Skeletal muscle tissue (tissue), 4 donors: ENCODE data around the gene SMIM20. TPM values are rescaled to one million over a fixed set of nuclear protein-coding genes. Genes with fewer than 3 reads are reported as not detected.
"Not testable (repeated sequence)": the region's sequence is repeated elsewhere in the genome, so short reads cannot be mapped to it uniquely, and the experiment has no call there.

ENCODE experiments used
- H3K27ac ChIP-seq: one replicate; pipeline ENCODE4 v1.7.0; 2013; ENCODE audit warnings: mild to moderate bottlenecking, low read depth, low read length, inconsistent platforms
- H3K27me3 ChIP-seq, 3 donors: one replicate each; pipeline ENCODE4 v1.7.0; 2013; ENCODE audit warnings: low read length in 3 of 3; ENCODE audit not compliant: control insufficient read depth in 3 of 3, insufficient read depth in 3 of 3
- H3K36me3 ChIP-seq, 3 donors: one replicate each; pipeline ENCODE4 v1.7.0; 2013; ENCODE audit warnings: low read length in 3 of 3; ENCODE audit not compliant: control insufficient read depth in 3 of 3, insufficient read depth in 3 of 3
- H3K4me1 ChIP-seq, 3 donors: one replicate each; pipeline ENCODE4 v1.7.0; 2013; ENCODE audit warnings: low read length in 3 of 3, mild to moderate bottlenecking in 3 of 3; ENCODE audit not compliant: control insufficient read depth in 3 of 3, insufficient read depth in 3 of 3
- H3K4me3 ChIP-seq, 3 donors: one replicate each; pipeline ENCODE4 v1.7.0; 2013; ENCODE audit warnings: low read length in 3 of 3
- H3K9ac ChIP-seq, 3 donors: one replicate each; pipeline ENCODE4 v1.7.0; 2013; ENCODE audit warnings: low read length in 3 of 3, mild to moderate bottlenecking in 3 of 3, moderate library complexity in 2 of 3, low read depth in 1 of 3
- H3K9me3 ChIP-seq, 3 donors: one replicate each; pipeline ENCODE4 v1.7.0; 2013; ENCODE audit warnings: low read length in 3 of 3; ENCODE audit not compliant: control insufficient read depth in 3 of 3
- total RNA-seq: library from RNA; depleted of rRNA; stranded (reverse); fragments of >200 nt; gene quantifications from one replicate; pipeline ENCODE4 v1.2.3, GENCODE V29; 2014
- donor health status: Osteomylitis.

The SMIM20 gene
- total RNA-seq, 1 donor from 2014 or later = 27.1 TPM

GRCh38 chr4:25906113-25906512 is 7.9 kb upstream of the SMIM20 start:
- not testable (repeated sequence) for H3K36me3 ChIP-seq, H3K4me3 ChIP-seq, H3K27ac ChIP-seq, H3K4me1 ChIP-seq, H3K9me3 ChIP-seq, H3K27me3 ChIP-seq, H3K9ac ChIP-seq

- Histone ChIP-seq H3K9ac (peak overlapping the region in 1 of 3 donors; percentile 13), H3K4me1 (peaks cover 4 to 7% (median 5%) of the 10 kb centered on the region in 3 donors), H3K9me3 (no peaks in the 10 kb centered on the region), H3K4me3 (no peak overlapping the region), H3K27me3 (no peaks in the 10 kb centered on the region), H3K27ac (no peak overlapping the region), H3K36me3 (no peaks in the 10 kb centered on the region)
Measured at GRCh38 chr4:25908491-25908901, 5.5 kb upstream of the SMIM20 start.

GRCh38 chr4:25911356-25911755 is 2.7 kb upstream of the SMIM20 start:
- Histone ChIP-seq H3K9ac (no peak overlapping the region), H3K27me3 (no peaks in the 10 kb centered on the region), H3K36me3 (peaks cover 0 to 2% (median 0%) of the 10 kb centered on the region in 3 donors), H3K9me3 (no peaks in the 10 kb centered on the region), H3K4me1 (peaks cover 11 to 22% (median 17%) of the 10 kb centered on the region in 3 donors), H3K4me3 (no peak overlapping the region), H3K27ac (no peak overlapping the region)

GRCh38 chr4:25913056-25913850 is 767 bp upstream of the SMIM20 start:
- Histone ChIP-seq H3K4me3 (peak overlapping the region; percentile 82 to 91 (median 88)), H3K36me3 (peaks cover 0 to 2% (median 0%) of the 10 kb centered on the region in 3 donors), H3K27ac (peak overlapping the region; percentile 48), H3K27me3 (no peaks in the 10 kb centered on the region), H3K9me3 (no peaks in the 10 kb centered on the region), H3K9ac (peak overlapping the region; percentile 79 to 86 (median 79)), H3K4me1 (peaks cover 11 to 22% (median 17%) of the 10 kb centered on the region in 3 donors)

GRCh38 chr4:25914670-25915352 is 791 bp downstream of the SMIM20 start:
- Histone ChIP-seq H3K4me1 (peaks cover 11 to 22% (median 17%) of the 10 kb centered on the region in 3 donors), H3K36me3 (peaks cover 0 to 2% (median 0%) of the 10 kb centered on the region in 3 donors), H3K9ac (peak overlapping the region; percentile 60 to 95 (median 73)), H3K9me3 (no peaks in the 10 kb centered on the region), H3K27me3 (no peaks in the 10 kb centered on the region), H3K4me3 (peak overlapping the region; percentile 67 to 98 (median 92)), H3K27ac (peak overlapping the region; percentile 80)

- H3K9me3 ChIP-seq = no peaks in the 10 kb centered on the region
- peaks cover 13 to 25% (median 17%) of the 10 kb centered on the region in 3 donors for H3K4me1 ChIP-seq
- H3K27ac ChIP-seq = peak overlapping the region; percentile 80
- peak overlapping the region; percentile 67 to 98 (median 92) for H3K4me3 ChIP-seq
- no peaks in the 10 kb centered on the region for H3K27me3 ChIP-seq
- H3K9ac ChIP-seq = peak overlapping the region; percentile 60 to 95 (median 73)
- peaks cover 0 to 2% (median 0%) of the 10 kb centered on the region in 3 donors for H3K36me3 ChIP-seq
Measured at GRCh38 chr4:25915353-25915705, 1.3 kb downstream of the SMIM20 start.

- no peaks in the 10 kb centered on the region for H3K27me3 ChIP-seq
Measured at GRCh38 chr4:25916870-25917269, 2.9 kb downstream of the SMIM20 start.

GRCh38 chr4:25919676-25920075 is 5.7 kb downstream of the SMIM20 start:
- Histone ChIP-seq H3K4me3 (no peak overlapping the region), H3K4me1 (peaks cover 35 to 48% (median 36%) of the 10 kb centered on the region in 3 donors), H3K27me3 (no peaks in the 10 kb centered on the region), H3K36me3 (peaks cover 0 to 6% (median 0%) of the 10 kb centered on the region in 3 donors), H3K27ac (no peak overlapping the region), H3K9ac (no peak overlapping the region), H3K9me3 (no peaks in the 10 kb centered on the region)

More at GRCh38 chr4:25916870-25917269, 2.9 kb downstream of the SMIM20 start:
- no peak overlapping the region for H3K9ac ChIP-seq
- no peak overlapping the region for H3K4me3 ChIP-seq
- H3K36me3 ChIP-seq = peaks cover 0 to 5% (median 0%) of the 10 kb centered on the region in 3 donors
- H3K27ac ChIP-seq = no peak overlapping the region
- peaks cover 23 to 39% (median 24%) of the 10 kb centered on the region in 3 donors for H3K4me1 ChIP-seq
- H3K9me3 ChIP-seq = no peaks in the 10 kb centered on the region

- Histone ChIP-seq H3K9ac (no peak overlapping the region), H3K4me1 (peaks cover 28 to 46% (median 32%) of the 10 kb centered on the region in 3 donors), H3K27ac (peak overlapping the region; percentile 62), H3K36me3 (peaks cover 0 to 6% (median 0%) of the 10 kb centered on the region in 3 donors), H3K9me3 (no peaks in the 10 kb centered on the region), H3K4me3 (peak overlapping the region in 2 of 3 donors; percentile 33 to 37), H3K27me3 (no peaks in the 10 kb centered on the region)
Measured at GRCh38 chr4:25921922-25922321, 7.9 kb downstream of the SMIM20 start.
